HL-60 (cell line): ENCODE results near the gene RNF26.

Experiments
- CTCF ChIP-seq: IDR thresholded peaks from one replicate; pipeline ENCODE4 v1.5.1; 2011; ENCODE audit warnings: low read length, control low read depth, inconsistent platforms; ENCODE audit not compliant: insufficient read depth
- GABPA ChIP-seq: IDR thresholded peaks from 2 replicates; pipeline ENCODE4 v1.6.1; 2012; ENCODE audit warnings: low read depth
- POLR2AphosphoS5 ChIP-seq: IDR thresholded peaks from 2 replicates; pipeline ENCODE4 v1.6.1; 2012; ENCODE audit warnings: low read depth

DNA sequence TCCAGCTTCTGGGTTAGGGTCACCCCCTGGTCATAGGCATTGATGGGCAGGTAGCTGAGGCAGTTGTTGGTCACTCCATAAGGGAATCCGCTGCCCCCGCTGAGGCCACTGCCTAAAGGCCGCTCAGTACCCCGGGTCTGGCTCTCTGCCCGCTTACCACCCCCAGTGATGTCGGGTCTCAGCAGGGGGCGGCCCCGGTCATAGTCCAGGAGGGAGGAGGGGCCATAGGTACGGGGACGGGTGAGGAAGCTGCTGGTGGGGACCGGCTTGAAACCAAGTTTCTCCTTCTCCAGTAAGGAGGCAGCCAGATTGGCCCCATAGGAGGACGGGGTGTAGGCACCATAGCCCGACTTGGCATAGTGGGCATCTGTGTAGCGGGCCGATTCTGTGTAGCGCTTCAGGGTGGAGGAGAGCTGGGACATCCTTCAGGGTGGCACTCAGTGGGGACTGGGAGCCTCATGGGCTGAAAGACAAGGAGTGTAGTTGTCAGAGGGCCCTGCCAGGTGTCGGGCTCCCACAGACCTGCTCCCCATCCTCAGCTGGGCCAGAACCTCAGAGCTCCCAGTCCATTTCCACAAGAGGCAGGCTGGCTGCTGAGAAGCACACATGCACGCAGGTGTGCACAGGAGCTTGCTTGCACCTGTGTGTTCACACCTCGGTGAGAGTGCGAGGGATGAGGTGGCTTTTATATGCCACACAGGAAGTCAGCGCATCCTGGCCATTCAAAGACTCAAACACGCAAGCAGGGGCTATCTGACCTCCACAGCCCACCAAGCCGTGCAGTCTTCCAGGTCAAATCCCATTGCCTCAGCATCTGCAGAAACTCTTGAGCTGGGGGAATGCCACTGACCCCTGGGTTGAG lies 39.0 kb downstream of the RNF26 start:
- no peak for TF ChIP-seq CTCF
- no peak for TF ChIP-seq POLR2AphosphoS5
- no peak for TF ChIP-seq GABPA
